ENCODE measurements around the gene RPS3A.
"Not testable (repeated sequence)": the region's sequence is repeated elsewhere in the genome, so short reads cannot be mapped to it uniquely, and the experiment has no call there.

RPS3A gene

DNA sequence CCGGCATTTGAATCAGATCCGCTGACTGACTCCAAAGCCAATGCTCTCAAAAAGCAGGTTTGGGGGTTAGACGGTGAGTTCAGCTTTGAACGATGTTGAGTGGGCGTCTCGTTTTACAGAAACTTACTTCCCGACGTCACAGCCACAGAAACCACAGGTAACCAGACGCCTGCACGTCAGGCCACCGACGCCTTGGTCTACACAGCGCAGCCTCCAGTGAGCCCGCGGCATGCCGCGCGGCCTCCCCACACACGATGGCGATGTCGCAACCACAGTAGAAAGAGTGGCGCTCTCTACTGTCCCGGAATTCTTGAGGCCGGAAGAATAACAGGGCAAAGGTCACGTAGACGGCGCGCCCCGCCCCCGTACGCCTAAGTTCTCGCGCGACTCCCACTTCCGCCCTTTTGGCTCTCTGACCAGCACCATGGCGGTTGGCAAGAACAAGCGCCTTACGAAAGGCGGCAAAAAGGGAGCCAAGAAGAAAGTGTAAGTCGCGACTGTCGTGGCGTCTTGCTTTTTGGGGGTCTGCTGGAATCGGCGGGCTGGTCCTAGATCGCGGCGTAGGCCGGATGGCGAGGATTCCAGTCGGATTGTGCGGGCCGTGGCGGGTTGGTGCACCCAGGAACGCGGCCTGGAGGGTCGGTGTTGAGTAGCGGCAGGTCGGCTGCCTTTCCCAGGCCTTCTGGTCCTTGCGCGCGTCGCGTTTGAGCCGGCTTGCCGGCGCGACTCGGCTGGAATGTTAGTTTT lies at the start of gene RPS3A:
RPS3A (plus strand) TSS at position 400 of the 747 bp plus-strand sequence; CDS start at position 425, 25 bp downstream.
- H3K27ac Mint-ChIP-seq = peak within 1 kb of the TSS; percentile 99
- H3K36me3 Mint-ChIP-seq (ENCODE audit: low read depth) = peaks cover 39% of the 10 kb centered on the region
- TF ChIP-seq CTCF (IDR thresholded peaks at IDR 0.05; ENCODE audit: unreplicated experiment in 3 of 3) = peak; percentile 92 to 93 (median 93)
- H3K9me3 Mint-ChIP-seq = no peaks in the 10 kb centered on the region
- H3K4me1 Mint-ChIP-seq = peaks cover 31% of the 10 kb centered on the region
- H3K27me3 Mint-ChIP-seq (ENCODE audit: low read depth) = no peaks in the 10 kb centered on the region
- peak within 1 kb of the TSS; percentile 97 to 99 (median 98) for H3K4me3 Mint-ChIP-seq

GRCh38 chr4:151052785-151053184 lies 46.6 kb upstream of the RPS3A start:
- no peaks in the 10 kb centered on the region for H3K36me3 Mint-ChIP-seq (ENCODE audit: low read depth)
- no peak overlapping the region for H3K4me3 Mint-ChIP-seq
- no peak for TF ChIP-seq CTCF (IDR thresholded peaks at IDR 0.05; ENCODE audit: unreplicated experiment in 3 of 3)
- H3K4me1 Mint-ChIP-seq = no peaks in the 10 kb centered on the region
- no peak overlapping the region for H3K27ac Mint-ChIP-seq
- peaks cover 3% of the 10 kb centered on the region for H3K9me3 Mint-ChIP-seq
- no peaks in the 10 kb centered on the region for H3K27me3 Mint-ChIP-seq (ENCODE audit: low read depth)

- Mint-ChIP-seq H3K36me3 (ENCODE audit: low read depth) (no peaks in the 10 kb centered on the region), H3K9me3 (peaks cover 3% of the 10 kb centered on the region), H3K27ac (no peak overlapping the region), H3K4me3 (no peak overlapping the region), H3K4me1 (no peaks in the 10 kb centered on the region), H3K27me3 (ENCODE audit: low read depth) (no peaks in the 10 kb centered on the region)
- TF ChIP-seq CTCF (IDR thresholded peaks at IDR 0.05; ENCODE audit: unreplicated experiment in 3 of 3) = no peak
Measured at GRCh38 chr4:151055539-151055938, 43.9 kb upstream of the RPS3A start.

- H3K4me1 Mint-ChIP-seq; H3K27me3 Mint-ChIP-seq (ENCODE audit: low read depth); H3K36me3 Mint-ChIP-seq (ENCODE audit: low read depth); H3K4me3 Mint-ChIP-seq; H3K27ac Mint-ChIP-seq; H3K9me3 Mint-ChIP-seq: not testable (repeated sequence)
Measured at GRCh38 chr4:151063143-151063542, 36.3 kb upstream of the RPS3A start.

DNA sequence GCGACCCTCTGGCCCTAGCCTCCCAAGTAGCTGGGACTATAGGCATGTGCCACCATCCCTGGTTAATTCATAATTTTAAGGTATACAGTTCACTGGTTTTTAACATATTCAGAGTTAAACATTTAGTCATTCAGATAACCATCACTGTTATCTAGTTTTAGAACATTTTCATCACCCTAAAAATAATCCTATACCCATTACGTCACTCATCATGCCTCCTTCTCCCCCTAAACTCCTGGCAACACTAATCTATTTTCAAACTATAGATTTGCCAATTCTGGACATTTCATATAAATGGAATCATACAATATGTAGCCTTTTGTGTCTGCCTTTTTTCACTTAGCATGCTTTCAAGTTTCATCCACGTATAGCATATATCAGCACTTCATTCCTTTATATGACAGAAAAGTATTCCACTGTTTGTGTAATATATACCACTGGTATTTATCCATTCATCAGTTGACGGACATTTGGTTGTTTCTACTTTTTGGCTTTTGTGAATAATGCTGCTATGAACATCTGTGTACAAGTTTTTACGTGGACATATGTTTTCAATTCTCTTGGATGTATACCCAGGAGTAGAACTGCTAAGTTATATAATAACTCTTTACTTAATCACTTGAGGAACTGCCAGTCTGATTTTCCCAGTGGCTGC lies 32.0 kb upstream of the RPS3A start:
- no peak overlapping the region for H3K4me3 Mint-ChIP-seq
- H3K27ac Mint-ChIP-seq = no peak overlapping the region
- no peaks in the 10 kb centered on the region for H3K4me1 Mint-ChIP-seq
- TF ChIP-seq CTCF (IDR thresholded peaks at IDR 0.05; ENCODE audit: unreplicated experiment in 3 of 3) = no peak
- H3K27me3 Mint-ChIP-seq (ENCODE audit: low read depth) = no peaks in the 10 kb centered on the region
- no peaks in the 10 kb centered on the region for H3K9me3 Mint-ChIP-seq
- H3K36me3 Mint-ChIP-seq (ENCODE audit: low read depth) = no peaks in the 10 kb centered on the region

DNA sequence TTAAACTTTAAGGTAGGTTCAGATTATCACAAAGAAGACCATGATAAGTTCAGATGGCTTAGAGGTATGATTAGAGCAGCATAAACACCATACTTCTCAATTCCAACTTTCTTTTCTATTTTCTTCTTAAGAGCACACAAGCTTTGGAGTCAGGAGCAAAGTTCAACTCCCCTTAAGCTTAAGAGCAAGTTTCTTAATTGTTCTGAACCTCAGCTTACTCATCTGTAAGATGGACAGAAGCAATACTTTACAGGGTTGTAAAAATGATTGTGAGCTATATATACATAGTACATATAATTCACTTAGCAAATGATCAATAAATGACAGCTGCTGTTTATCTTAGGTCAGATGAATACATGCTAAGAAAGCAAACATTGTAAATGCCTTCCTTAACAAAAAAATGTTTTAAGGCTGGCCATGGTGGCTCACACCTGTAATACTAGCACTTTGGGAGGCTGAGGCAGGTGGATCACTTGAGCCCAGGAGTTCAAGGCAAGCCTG lies 25.0 kb upstream of the RPS3A start:
- Mint-ChIP-seq H3K27me3 (ENCODE audit: low read depth) (no peaks in the 10 kb centered on the region), H3K27ac (no peak overlapping the region), H3K9me3 (no peaks in the 10 kb centered on the region), H3K4me1 (no peaks in the 10 kb centered on the region), H3K4me3 (no peak overlapping the region), H3K36me3 (ENCODE audit: low read depth) (no peaks in the 10 kb centered on the region)
- no peak for TF ChIP-seq CTCF (IDR thresholded peaks at IDR 0.05; ENCODE audit: unreplicated experiment in 3 of 3)

DNA sequence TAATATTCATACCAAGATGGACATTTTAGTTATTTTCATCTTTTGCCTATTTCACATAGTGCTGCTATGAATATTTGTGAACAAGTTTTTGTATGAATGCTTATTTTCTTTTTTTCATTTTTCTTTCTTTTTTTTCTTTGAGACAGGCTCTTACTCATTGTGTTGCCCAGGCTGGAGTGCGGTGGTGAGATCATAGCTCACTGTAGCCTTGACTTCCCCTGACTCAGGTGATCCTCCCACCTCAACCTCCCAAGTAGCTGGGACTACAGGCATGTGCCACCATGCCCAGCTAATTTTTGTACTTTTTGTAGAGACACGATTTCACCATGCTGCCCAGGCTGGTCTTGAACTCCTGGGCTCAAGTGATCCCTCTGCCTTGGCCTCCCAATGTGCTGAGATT lies 21.4 kb upstream of the RPS3A start:
- not testable (repeated sequence) for H3K27me3 Mint-ChIP-seq (ENCODE audit: low read depth); H3K36me3 Mint-ChIP-seq (ENCODE audit: low read depth); H3K4me3 Mint-ChIP-seq; H3K9me3 Mint-ChIP-seq; H3K4me1 Mint-ChIP-seq; H3K27ac Mint-ChIP-seq

Data from nephron (organoid).